HG03575 (cell line): ENCODE results near the gene P3H1.
"Not testable (repeated sequence)": the region's sequence is repeated elsewhere in the genome, so short reads cannot be mapped to it uniquely, and the experiment has no call there.

Experiments used
- ATAC-seq: cut with Tn5 transposase; IDR thresholded peaks from one replicate; pipeline ENCODE4 v1.9.1; 2021; ENCODE audit not compliant: unreplicated experiment, insufficient number of reproducible peaks, low FRiP score; ENCODE audit errors: extremely low read depth

Gene P3H1

DNA sequence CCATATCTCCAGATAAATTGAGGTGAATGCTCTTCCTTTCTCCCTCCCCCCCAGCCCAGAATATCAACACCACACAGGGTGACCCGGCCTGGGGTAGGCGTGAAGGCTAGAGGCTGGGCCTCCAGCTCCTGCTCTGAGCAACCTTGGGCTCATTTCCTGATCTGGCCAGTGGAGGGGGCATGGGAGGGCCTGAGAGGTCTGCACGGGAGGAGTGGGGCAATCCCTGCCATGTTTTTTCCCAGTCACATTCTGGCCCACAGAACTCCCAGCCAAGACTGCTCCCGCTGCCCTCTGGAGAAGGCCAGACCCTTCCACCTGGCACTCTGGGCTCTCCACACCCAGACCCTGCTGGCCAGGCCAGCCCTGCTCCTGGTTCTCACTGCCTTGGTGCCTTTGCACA, 30.7 kb downstream of the P3H1 start:
- ATAC-seq, result no peak

DNA sequence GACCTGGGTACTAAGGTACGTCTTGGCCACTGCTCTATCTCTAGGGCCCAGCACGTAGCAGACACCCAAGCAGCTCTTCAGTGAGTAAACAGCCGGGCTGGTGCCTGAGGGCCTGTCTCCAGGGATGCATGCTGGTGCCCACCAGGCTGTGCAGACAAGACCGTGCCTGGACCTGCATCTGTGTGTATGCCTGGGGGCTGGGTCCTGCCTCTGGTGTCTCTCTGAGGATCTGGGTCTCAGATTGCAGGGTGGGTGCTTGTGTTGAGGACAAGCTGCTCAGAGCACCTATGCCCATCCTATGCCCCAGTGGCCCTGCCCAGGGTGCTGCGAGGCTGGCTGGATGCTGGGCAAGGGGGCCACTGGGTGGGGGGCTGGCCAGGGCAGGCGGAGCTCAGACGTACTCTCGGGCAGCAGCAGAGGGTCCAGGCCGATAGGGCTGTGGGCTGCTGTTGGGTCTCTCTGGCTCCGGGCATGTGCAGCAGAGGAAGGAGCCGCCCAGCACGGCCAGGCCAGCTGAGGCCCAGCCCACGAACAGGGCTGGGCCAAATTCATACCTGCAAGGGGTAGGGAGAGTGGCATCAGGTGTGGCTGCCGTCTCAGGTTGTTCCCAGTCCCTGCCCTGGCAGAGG, 31.2 kb downstream of the P3H1 start:
- ATAC-seq, result no peak

DNA sequence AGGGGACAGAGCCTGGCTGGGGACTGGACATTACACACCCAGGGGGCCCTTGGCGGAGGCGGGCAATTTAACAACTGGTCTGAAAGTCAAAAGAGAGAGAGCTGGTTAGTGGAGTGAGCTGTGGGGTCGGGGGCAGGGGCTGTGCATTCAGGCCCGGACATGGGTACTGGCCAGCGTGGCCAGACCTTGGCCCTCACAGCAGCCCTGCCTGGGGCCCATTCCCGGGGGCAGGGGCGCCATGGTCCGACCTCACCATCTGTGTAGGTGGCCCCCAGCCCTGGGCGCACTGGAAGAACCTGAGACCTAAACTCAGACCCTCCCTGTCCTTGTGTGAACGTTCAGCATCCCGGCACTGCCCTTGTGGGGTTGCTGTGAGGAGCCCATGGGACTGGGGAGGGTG, 31.8 kb downstream of the P3H1 start:
- ATAC-seq, result no peak

DNA sequence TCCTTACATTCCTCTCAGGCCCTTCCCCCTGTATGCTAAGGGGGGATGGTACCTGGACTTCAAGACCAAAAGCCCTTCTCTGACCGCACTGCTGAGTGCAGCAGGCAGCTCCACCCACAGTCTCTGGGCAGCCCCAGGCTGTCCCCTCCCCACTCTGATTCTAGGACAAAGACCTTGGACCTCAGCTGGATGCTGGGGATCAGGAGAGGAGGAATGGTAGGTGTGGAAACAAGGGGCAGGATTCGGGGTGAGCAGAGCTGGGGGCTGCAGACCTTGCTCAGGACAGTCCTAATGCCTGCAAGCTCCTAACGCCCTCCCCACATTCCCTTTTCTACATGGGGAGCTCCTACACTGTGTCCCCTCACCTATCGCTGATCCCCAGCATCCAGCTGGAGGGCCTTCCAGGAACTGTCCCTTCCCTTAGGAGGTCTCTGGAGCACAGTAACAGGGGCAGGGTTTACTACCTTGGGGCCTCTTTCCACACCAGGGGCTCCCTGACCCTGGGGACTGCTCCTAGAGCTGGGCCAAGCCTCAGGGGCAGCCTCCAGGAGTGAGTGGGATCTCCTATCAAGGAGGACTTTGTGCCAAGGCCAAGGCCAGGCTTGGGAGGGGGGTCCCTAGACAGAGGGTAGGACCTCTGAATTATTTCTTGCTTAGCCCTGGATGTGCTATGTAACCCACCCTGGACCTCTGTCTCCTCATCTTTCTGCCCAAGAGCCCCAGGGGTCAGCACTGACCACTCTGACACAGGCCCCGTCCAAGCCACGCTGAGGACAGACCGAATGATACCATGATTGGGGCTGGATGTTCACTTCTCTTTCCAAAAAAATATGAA, 32.4 kb downstream of the P3H1 start:
- ATAC-seq, result no peak

DNA sequence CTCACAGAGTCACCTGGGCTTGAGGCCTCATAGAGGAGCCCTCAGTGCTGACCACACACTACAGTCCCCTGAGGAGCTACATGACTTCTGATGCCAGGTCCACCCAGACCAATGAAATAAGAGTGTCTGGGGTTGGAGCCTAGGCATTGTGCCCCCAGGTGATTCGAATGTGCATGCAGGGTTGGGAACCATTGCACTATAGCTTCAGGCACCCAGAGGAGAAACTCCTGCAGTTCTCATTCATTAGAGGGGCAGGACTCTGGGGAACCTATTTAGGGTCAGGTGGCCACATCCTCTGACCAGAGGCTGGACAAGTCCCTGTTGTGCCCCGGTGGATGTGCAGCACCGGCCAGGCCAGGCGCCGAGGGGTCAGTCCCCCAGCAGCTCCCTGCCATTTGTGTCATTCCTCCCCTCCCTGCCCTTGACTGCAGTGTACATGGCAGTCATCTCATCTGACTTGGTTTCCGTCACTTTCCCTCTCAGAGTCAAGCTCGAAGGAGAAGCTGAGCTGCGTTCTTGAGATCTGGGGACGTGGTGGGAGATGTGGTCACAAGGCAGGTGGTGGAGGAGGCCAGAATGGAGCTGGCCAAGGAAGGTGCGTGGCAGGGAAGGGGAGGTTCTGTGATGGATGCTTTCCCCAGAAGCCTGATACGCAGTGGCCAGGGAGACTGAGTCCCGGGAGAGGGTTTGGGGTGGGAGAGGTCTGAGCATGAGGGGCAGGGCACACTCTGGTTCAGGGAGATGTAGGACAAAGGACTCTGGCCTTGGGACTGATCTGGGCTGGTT, 33.2 kb downstream of the P3H1 start:
- ATAC-seq, result no peak

DNA sequence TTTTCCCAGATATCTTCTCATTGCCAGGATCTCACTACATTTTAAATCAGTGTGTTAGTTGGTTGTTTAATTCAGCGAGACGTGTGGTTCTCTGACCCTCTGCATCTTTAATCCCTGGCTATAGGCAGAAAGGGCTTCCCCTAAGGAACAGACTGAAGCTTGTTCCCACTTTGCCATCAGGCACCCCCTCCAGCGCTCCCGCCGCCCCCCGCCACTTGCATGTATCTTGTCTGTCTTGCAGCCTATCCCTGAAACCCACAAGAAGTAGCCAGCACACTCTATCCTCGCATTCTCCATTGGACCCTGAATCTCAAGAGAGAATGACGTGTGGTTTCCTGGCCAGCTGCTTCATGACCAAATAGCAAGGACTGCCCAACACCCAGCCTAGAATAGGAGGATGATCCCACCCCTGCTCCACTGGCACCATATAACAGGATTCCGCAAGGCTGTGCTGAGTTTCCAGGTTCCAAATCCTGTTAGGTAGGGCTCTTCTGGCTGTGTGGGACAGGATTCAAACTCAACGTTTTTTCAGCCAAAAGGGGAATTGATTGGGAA, 34.6 kb downstream of the P3H1 start:
- no peak for ATAC-seq

DNA sequence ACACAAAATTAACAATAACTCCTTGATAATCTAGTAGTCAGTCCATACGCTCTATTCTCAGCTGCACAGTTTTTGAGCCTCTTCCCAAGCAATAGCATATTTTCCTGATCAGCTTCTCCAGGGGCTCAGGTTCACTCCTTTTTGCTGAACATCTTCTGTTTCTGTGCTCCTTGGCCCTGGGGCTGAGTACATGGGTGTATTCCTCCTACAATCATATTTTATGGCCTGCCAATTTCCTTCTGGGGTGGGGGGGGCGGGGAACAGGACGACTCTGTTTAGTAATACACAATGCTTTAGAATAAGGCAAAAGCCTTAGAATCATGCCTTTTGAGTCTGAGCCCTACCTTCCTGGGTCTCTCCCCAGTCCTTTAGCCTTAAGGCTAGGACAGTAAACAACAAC, 35.2 kb downstream of the P3H1 start:
- no peak for ATAC-seq

DNA sequence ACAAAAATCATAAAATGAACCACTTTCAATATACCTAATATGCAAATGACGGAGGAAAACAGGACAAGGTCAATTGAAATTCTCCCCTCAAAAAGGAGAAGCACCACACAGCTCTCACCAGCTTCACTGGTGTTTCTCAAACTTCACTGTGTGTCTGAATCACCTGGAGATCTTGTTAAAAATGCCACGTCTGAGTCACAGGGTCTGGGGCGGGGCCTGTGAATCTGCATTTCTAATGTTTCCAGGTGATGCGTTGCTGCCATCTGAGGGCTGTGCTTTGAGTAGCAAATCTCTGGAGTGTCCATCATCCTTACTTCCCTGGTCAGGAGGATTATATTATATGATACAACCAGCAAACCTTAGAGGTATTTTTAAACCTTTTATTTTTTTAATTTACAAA, 35.8 kb downstream of the P3H1 start:
- no peak for ATAC-seq

DNA sequence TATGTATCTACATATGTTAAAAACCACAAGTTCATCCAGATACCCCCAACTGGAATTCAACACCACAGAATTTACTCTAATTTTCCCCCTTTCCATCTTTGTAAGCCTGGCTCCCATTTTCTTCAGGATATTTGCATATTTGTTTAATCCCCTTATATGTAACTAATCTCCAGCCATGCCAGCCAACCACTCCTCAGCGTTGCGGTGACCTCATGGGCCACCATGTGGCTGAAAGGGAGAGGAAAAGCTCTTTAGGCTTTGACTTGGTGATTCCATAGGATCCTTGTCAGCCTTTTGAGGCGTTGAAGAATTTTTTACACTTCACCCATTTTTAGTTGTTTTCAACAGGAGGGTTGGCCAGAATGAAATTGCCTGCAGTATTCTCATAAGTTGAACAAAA, 36.8 kb downstream of the P3H1 start:
- ATAC-seq, result no peak

DNA sequence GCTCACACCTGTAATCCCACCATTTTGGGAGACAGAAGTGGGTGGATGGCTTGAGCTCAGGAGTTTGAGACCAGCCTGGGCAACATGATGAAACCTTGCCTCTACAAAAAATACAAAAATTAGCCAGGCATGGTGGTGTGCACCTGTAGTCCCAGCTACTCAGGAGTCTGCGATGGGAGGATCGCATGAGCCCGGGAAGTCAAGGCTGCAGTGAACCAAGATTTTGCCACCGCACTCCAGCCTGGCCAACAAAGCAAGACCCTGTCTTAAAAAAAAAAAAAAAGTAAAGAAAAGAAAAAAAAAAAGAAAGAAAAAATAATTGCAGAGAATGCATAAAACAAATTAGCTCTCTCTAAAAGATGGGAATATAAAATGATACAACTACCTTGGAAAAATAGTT, 41.0 kb downstream of the P3H1 start:
- not testable (repeated sequence) for ATAC-seq

DNA sequence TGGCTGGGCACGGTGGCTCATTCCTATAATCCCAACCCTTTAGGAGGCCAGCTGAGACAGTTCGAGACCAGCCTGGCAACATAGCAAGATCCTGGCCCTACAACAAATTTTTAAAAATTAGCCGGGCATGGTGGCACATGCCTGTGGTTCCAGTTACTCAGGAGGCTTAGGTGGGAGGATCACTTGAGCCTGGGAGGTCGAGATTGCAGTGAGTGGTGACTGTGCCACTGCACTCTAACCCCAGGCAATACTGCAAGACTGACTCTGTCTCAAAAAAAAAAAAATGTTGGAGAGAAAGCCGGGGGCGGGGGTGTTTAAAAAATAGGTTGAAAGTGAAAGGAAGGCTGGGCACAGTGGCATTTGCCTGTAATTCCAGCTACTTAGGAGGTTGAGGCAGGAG, 43.3 kb downstream of the P3H1 start:
- no peak for ATAC-seq

DNA sequence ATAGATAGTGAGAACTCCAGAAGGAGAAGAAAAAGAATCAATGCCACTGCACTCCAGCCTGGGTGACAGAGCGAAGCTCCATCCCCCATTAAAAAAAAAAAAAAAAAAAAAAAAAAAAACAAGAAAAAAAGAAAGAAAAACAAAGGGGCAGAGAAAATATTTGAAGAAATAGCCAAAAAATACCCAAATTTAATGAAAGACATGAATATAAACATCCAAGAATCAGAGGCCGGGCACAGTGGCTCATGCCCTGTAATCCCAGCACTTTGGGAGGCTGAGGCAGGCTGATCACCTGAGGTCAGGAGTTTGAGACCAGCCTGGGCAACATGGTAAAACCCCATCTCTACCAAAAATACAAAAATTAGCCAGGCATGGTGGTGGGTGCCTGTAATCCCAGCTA, 44.4 kb downstream of the P3H1 start:
- not testable (repeated sequence) for ATAC-seq

DNA sequence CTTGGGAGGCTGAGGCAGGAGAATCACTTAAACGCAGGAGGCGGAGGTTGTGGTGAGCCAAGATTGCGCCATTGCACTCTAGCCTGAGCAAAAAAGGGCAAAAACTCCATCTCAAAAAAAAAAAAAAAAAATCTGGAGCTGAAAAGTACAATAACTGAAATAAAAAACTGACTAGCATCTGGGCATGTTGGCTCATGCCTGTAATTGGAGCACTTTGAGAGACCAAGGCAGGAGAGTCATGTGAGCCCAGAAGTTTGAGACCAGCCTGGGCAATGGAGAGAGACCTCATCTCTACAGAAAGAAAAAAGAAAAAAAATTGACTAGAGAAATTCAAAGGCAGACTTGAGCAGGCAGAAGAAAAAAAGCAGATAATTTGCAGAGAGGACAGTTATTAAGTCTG, 44.9 kb downstream of the P3H1 start:
- ATAC-seq, result no peak

DNA sequence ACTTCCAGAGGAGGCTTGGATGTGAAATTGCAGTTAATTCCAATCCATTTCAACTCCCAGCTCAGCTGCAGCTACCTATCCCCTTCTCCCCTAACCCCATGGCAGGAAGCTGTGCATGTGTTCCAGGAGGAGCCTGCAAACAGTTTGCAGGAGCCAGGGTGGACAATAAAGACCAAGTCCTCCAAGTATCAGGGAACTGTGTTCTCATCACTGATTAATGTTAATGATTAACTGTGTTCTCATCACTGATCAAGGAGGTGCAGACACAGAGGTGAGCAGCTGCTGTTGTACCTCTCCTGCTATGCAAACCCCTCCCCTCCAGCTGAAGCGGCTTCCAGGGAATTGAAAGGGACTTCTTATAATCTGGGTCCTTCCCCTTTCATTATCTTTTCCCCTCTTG, 46.0 kb downstream of the P3H1 start:
- ATAC-seq, result no peak

DNA sequence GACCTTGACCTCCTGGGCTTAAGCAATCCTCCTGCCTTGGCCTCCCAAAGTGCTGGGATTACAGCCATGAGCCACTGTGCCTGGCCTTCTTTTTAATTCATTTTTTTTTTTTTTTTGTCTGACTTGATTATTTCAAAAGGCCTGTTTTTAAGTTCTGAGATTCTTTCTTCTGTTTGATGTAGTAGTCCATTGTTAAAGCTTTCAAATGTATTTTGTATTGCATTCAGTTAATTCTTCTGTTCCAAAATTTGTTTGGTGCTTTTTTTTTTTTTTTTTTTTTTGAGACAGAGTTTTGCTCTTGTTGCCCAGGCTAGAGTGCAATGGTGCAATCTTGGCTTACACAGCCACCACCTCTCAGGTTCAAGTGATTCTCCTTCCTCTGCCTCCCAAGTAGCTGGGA, 52.4 kb downstream of the P3H1 start:
- not testable (repeated sequence) for ATAC-seq

DNA sequence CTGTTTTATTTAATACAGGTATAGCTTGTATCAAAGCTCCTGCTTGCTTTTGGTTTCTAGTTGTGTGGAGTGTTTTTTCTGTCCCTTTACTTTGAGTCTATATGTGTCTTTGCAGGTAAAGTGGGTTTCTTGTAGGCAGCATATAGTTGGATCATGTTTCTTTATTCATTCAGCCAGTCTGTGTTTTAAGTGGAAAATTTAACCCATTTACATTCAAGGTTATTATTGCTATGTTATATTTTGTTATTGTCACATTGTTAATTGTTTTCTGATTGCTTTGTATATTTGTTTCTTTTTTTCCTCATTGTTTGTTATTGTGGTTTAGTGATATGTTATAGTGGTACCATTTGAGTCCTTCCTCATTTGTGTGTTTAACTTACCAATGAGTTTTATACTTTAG, 53.5 kb downstream of the P3H1 start:
- ATAC-seq, result no peak

DNA sequence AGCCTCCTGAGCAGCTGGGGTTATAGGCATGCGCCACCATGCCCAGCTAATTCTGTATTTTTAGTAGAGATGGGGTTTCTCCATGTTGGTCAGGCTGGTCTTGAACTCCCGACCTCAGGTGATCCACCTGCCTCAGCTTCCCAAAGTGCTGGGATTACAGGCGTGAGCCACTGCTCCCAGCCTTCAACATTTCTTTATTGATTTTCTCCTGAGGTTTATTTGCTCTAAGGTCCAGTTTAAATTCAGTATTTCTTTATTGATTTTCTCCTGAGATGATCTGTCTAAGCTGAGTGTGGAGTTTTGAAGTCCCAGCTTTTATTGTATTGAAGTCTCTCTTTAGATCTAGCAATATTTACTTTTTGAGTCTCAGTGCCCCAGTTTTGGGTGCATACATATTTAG, 54.0 kb downstream of the P3H1 start:
- not testable (repeated sequence) for ATAC-seq

DNA sequence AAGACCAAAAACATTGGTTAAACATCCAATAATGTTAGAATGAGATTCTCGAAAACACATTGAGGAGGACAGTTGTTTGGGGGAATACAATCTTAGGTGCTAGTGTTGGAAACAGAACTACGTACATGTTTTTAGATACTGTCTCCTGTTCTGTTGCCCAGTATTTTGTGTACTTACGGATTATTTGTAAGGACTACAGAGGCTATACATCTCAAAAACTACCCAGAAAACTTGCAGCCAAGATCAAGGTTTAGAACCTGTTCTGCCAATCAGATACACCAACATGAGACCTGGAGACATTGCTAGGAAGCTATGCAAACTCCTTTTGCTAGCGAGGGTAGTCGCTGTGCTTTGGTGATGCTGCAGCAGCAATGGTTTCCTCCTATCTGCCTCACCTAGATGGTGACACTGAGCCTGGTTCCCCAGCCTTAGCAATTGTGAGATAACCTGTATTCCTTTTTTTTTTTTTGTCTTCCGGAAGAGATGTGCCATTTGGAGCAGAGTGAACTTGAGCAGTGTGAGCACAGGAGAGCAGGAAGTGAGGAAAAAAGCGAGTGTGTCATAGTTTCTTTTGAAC, 62.9 kb downstream of the P3H1 start:
- ATAC-seq, result no peak

DNA sequence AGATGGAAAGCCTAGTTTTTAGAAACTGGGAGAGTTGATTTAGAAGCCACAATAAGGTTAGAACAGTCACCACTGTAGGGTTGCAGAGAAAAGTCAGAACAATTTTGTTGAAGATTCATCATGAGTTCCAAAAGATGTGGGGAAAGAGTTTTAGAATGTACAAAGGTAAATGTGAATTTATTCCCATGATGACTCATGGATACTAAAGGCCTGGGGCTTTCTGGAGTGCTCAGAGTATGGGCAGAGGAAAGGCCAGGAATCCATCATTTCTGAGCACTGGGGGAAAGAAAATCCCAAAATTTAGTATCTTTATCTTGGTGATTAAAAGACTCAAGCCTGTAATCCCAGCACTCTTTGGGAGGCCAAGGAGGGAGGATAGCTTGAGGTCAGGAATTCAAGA, 66.8 kb downstream of the P3H1 start:
- ATAC-seq, result no peak
